CD14-positive monocyte (primary cell): Measurements from ENCODE around the gene PTPN14. TPM values are rescaled to one million over a fixed set of nuclear protein-coding genes. Genes with fewer than 3 reads are reported as not detected.

Experiments
- DNase-seq, 3 donors: peaks; one replicate each; pipeline ENCODE4 v3.0.0-alpha.2; 2011 to 2022
- H2AFZ ChIP-seq: 2 replicates; pipeline ENCODE4 v1.6.0; 2012; ENCODE audit warnings: mild to moderate bottlenecking, low read depth, low read length, inconsistent platforms; ENCODE audit not compliant: insufficient read depth, poor library complexity, severe bottlenecking
- H3K27ac ChIP-seq, 2 donors: 1 replicate in 1 of 2; 2 replicates in 1 of 2; pipeline ENCODE4 v1.5.1; 2012 to 2013; ENCODE audit warnings: low read length in 2 of 2, control low read depth in 1 of 2, inconsistent platforms in 1 of 2, low read depth in 1 of 2, mild to moderate bottlenecking in 1 of 2
- H3K27me3 ChIP-seq, 2 donors: one replicate each; pipeline versions ENCODE4 v1.6.0 to v1.6.1; 2011 to 2013; ENCODE audit warnings: low read length in 2 of 2; ENCODE audit not compliant: control insufficient read depth in 2 of 2, insufficient read depth in 2 of 2
- H3K36me3 ChIP-seq, 2 donors: replicated peaks in 1 of 2; 1 replicate in 1 of 2; 2 replicates in 1 of 2; pipeline versions ENCODE4 v1.5.1 to v1.6.1; 2012 to 2013; ENCODE audit warnings: low read length in 2 of 2, control low read depth in 1 of 2, inconsistent platforms in 1 of 2, mild to moderate bottlenecking in 1 of 2; ENCODE audit not compliant: insufficient read depth in 2 of 2, control insufficient read depth in 1 of 2
- H3K4me1 ChIP-seq, 2 donors: 1 replicate in 1 of 2; 2 replicates in 1 of 2; pipeline versions ENCODE4 v1.5.1 to v1.6.1; 2012 to 2013; ENCODE audit warnings: low read length in 2 of 2, control low read depth in 1 of 2, inconsistent platforms in 1 of 2, mild to moderate bottlenecking in 1 of 2, moderate library complexity in 1 of 2; ENCODE audit not compliant: insufficient read depth in 2 of 2, control insufficient read depth in 1 of 2
- H3K4me2 ChIP-seq: replicated peaks from 2 replicates; pipeline ENCODE3; 2012; ENCODE audit warnings: low read length, moderate library complexity, mild to moderate bottlenecking; ENCODE audit not compliant: poor library complexity, severe bottlenecking; ENCODE audit errors: extremely low read depth
- H3K4me3 ChIP-seq, 3 experiments: fragments of 200-600 bp in 1 of 3; sonication (generic) in 1 of 3; replicated peaks in 1 of 3; 1 replicate in 2 of 3; 2 replicates in 1 of 3; pipeline ENCODE4 v1.5.1; 2011 to 2013; ENCODE audit warnings: low read length in 3 of 3, mild to moderate bottlenecking in 3 of 3, control low read depth in 2 of 3, low read depth in 2 of 3, inconsistent platforms in 1 of 3, moderate library complexity in 1 of 3
- H3K79me2 ChIP-seq: 2 replicates; pipeline ENCODE4 v1.6.0; 2012; ENCODE audit warnings: mild to moderate bottlenecking, control low read depth, inconsistent platforms, low read length, moderate library complexity; ENCODE audit not compliant: insufficient read depth
- H3K9ac ChIP-seq: 2 replicates; pipeline ENCODE4 v1.6.0; 2017; ENCODE audit warnings: low read length, mild to moderate bottlenecking; ENCODE audit not compliant: insufficient read depth, poor library complexity, severe bottlenecking
- H3K9me3 ChIP-seq, 2 donors: replicated peaks in 1 of 2; 1 replicate in 1 of 2; 2 replicates in 1 of 2; pipeline versions ENCODE4 v1.5.1 to v1.6.1; 2012 to 2013; ENCODE audit warnings: low read length in 2 of 2, control low read depth in 1 of 2; ENCODE audit not compliant: control insufficient read depth in 1 of 2, insufficient read depth in 1 of 2
- H4K20me1 ChIP-seq: 2 replicates; pipeline ENCODE4 v1.6.0; 2012; ENCODE audit warnings: mild to moderate bottlenecking, low read length, control low read depth, moderate library complexity; ENCODE audit not compliant: insufficient read depth
- H3K27ac Mint-ChIP-seq, 7 donors: one replicate each; pipeline ENCODE4 v1.8.0; 2020; ENCODE audit warnings: mild to moderate bottlenecking in 7 of 7, mixed read lengths in 7 of 7, moderate library complexity in 6 of 7, inconsistent platforms in 2 of 7
- H3K27me3 Mint-ChIP-seq, 3 donors: one replicate each; pipeline ENCODE4 v1.8.0; 2021 to 2022; ENCODE audit warnings: low read depth in 3 of 3, mild to moderate bottlenecking in 3 of 3, mixed read lengths in 3 of 3, moderate library complexity in 3 of 3, inconsistent platforms in 1 of 3
- H3K36me3 Mint-ChIP-seq, 2 donors: one replicate each; pipeline ENCODE4 v1.8.0; 2020; ENCODE audit warnings: mixed read lengths in 2 of 2, inconsistent platforms in 1 of 2, mild to moderate bottlenecking in 1 of 2
- H3K4me1 Mint-ChIP-seq: one replicate; pipeline ENCODE4 v1.8.0; 2020; ENCODE audit warnings: mild to moderate bottlenecking, mixed read lengths
- H3K4me3 Mint-ChIP-seq, 2 donors: one replicate each; pipeline ENCODE4 v1.8.0; 2020; ENCODE audit warnings: mild to moderate bottlenecking in 2 of 2, mixed read lengths in 2 of 2, moderate library complexity in 1 of 2
- H3K9me3 Mint-ChIP-seq, 7 donors: one replicate each; pipeline ENCODE4 v1.8.0; 2020 to 2022; ENCODE audit warnings: mixed read lengths in 7 of 7, mild to moderate bottlenecking in 6 of 7, moderate library complexity in 6 of 7, inconsistent platforms in 2 of 7
- CTCF ChIP-seq: fragments of 200-600 bp; IDR thresholded peaks from one replicate; pipeline ENCODE4 v1.8.0; 2022; ENCODE audit warnings: antibody characterized with exemption, mild to moderate bottlenecking
- WGBS: methylation state at CpG from one replicate; pipeline ENCODE4 v1.1.5; 2013; ENCODE audit warnings: missing lambda C conversion rate; ENCODE audit not compliant: insufficient coverage; 5-methylcytosine and 5-hydroxymethylcytosine counted together
- intact Hi-C, 2 donors: fragments of 100-400 bp; cut with micrococcal nuclease; formaldehyde crosslinking; loops; one replicate each; pipeline versions ENCODE4 v1.15.0 to v1.15.1; 2023
- polyA plus RNA-seq, 3 donors: library from polyadenylated mRNA; depleted of rRNA in 1 of 3; unstranded in 2 of 3; stranded (reverse) in 1 of 3; fragments of 300-500 nt in 2 of 3; fragments of >200 nt in 1 of 3; fragmentation: Illumina TruSeq in 2 of 3; gene quantifications; 1 replicate in 2 of 3; 2 replicates in 1 of 3; pipeline ENCODE4 v1.2.3, GENCODE V29; 2012 to 2021

The PTPN14 gene
- polyA plus RNA-seq, 3 donors, result 0.01 TPM; not detected in 1

- Mint-ChIP-seq H3K9me3 (peaks cover 0 to 2% (median 0%) of the 10 kb centered on the region in 7 donors), H3K36me3 (peaks cover 30 to 33% of the 10 kb centered on the region in 2 donors), H3K4me1 (no peaks in the 10 kb centered on the region), H3K27me3 (peaks cover 0 to 3% (median 2%) of the 10 kb centered on the region in 3 donors), H3K4me3 (no peak overlapping the region), H3K27ac (peak overlapping the region in 2 of 7 donors; percentile 5)
- Histone ChIP-seq H3K9me3 (no peaks in the 10 kb centered on the region), H3K4me3 (no peak overlapping the region), H3K4me1 (no peaks in the 10 kb centered on the region), H3K79me2 (no peaks in the 10 kb centered on the region), H3K4me2 (no peak overlapping the region), H3K9ac (no peak overlapping the region), H3K27me3 (no peaks in the 10 kb centered on the region), H4K20me1 (no peaks in the 10 kb centered on the region), H2AFZ (no peak overlapping the region), H3K27ac (no peak overlapping the region), H3K36me3 (peaks cover 7 to 26% of the 10 kb centered on the region in 2 donors)
- no peak for DNase-seq
- WGBS, result 80% methylated on average over 1 of the region's 2 CpGs
- intact Hi-C loops, result loop anchor here in 1 of 2 donors (5.0 kb wide), 1 partner anchor 1190 kb away; no protein-coding TSS in a partner anchor
- TF ChIP-seq CTCF, result no peak
These were observed 214.4 kb downstream of the PTPN14 start for GRCh38 chr1:214337015-214337414.

GRCh38 chr1:214335567-214335966 is 215.8 kb downstream of the PTPN14 start:
- Mint-ChIP-seq H3K27me3 (peaks cover 0 to 2% (median 2%) of the 10 kb centered on the region in 3 donors), H3K4me1 (no peaks in the 10 kb centered on the region), H3K4me3 (no peak overlapping the region), H3K36me3 (peaks cover 38 to 43% of the 10 kb centered on the region in 2 donors), H3K27ac (no peak overlapping the region), H3K9me3 (no peaks in the 10 kb centered on the region)
- Histone ChIP-seq H3K27ac (no peak overlapping the region), H3K27me3 (no peaks in the 10 kb centered on the region), H4K20me1 (no peaks in the 10 kb centered on the region), H3K36me3 (peaks cover 7 to 26% of the 10 kb centered on the region in 2 donors), H3K4me1 (no peaks in the 10 kb centered on the region), H3K79me2 (no peaks in the 10 kb centered on the region), H3K4me3 (no peak overlapping the region), H3K4me2 (no peak overlapping the region), H2AFZ (no peak overlapping the region), H3K9me3 (no peaks in the 10 kb centered on the region), H3K9ac (no peak overlapping the region)
- no peak for TF ChIP-seq CTCF
- no peak for DNase-seq
- intact Hi-C loops, result loop anchor here in 1 of 2 donors (5.0 kb wide), 1 partner anchor 1192 kb away; no protein-coding TSS in a partner anchor
- WGBS, result no CpG with 5 or more reads among the region's 4 CpGs
